Caco-2 (cell line): Measurements from ENCODE around the gene KCNIP4. TPM values are rescaled to one million over a fixed set of nuclear protein-coding genes. Genes with fewer than 3 reads are reported as not detected.

Experiments
- BruUV-seq: library from RNA; stranded (reverse); fragments of 400-500 nt; replicated peaks from 2 replicates; lab custom pipeline; 2021; lab: Mats Ljungman, UMichigan
- CTCF ChIA-PET: fragments of 300-600 bp; sonication (Branson Sonifier 250); formaldehyde crosslinking; loops from one replicate; lab custom pipeline; 2022; ENCODE audit warnings: antibody characterized with exemption; lab: Charles Lee
- POLR2A ChIA-PET: fragments of 300-600 bp; sonication (Branson Sonifier 250); formaldehyde crosslinking; loops from one replicate; lab custom pipeline; 2022; ENCODE audit warnings: antibody characterized with exemption; lab: Charles Lee
- DNase-seq, 2 experiments: peaks; one replicate each; pipeline versions ENCODE4 v3.0.0 to v3.0.0-alpha.2; 2020 to 2022
- H3K27me3 ChIP-seq: replicated peaks from 2 replicates; pipeline ENCODE4 v1.6.0; 2011; ENCODE audit warnings: low read length; ENCODE audit not compliant: control insufficient read depth, insufficient read depth
- H3K36me3 ChIP-seq: 2 replicates; pipeline ENCODE4 v1.5.1; 2011; ENCODE audit warnings: low read length; ENCODE audit not compliant: control insufficient read depth, insufficient read depth
- H3K4me1 ChIP-seq: fragments of 250-450 bp; sonication (Bioruptor Pico); 2 replicates; pipeline ENCODE4 v1.5.1; 2020; ENCODE audit warnings: mild to moderate bottlenecking
- H3K4me3 ChIP-seq: 2 replicates; pipeline ENCODE4 v1.5.1; 2011; ENCODE audit warnings: low read depth, mild to moderate bottlenecking, control low read depth, low read length
- H3K9me3 ChIP-seq: fragments of 250-450 bp; sonication (Bioruptor Pico); 2 replicates; pipeline ENCODE4 v1.5.1; 2020; ENCODE audit warnings: mild to moderate bottlenecking, moderate library complexity
- H3K27ac Mint-ChIP-seq: one replicate; pipeline ENCODE4 v1.8.0; 2022; ENCODE audit warnings: mixed read lengths; ENCODE audit not compliant: unreplicated experiment
- H3K27me3 Mint-ChIP-seq: one replicate; pipeline ENCODE4 v1.8.0; 2022; ENCODE audit warnings: mixed read lengths; ENCODE audit not compliant: insufficient read depth, unreplicated experiment
- H3K36me3 Mint-ChIP-seq: one replicate; pipeline ENCODE4 v1.8.0; 2022; ENCODE audit warnings: mild to moderate bottlenecking, mixed read lengths; ENCODE audit not compliant: insufficient read depth, unreplicated experiment
- H3K4me1 Mint-ChIP-seq: one replicate; pipeline ENCODE4 v1.8.0; 2022; ENCODE audit warnings: low read depth, mixed read lengths; ENCODE audit not compliant: unreplicated experiment
- H3K4me3 Mint-ChIP-seq: one replicate; pipeline ENCODE4 v1.8.0; 2022; ENCODE audit warnings: mild to moderate bottlenecking, moderate library complexity, mixed read lengths; ENCODE audit not compliant: unreplicated experiment
- H3K9me3 Mint-ChIP-seq: one replicate; pipeline ENCODE4 v1.8.0; 2022; ENCODE audit warnings: mixed read lengths; ENCODE audit not compliant: unreplicated experiment
- CTCF ChIP-seq, 2 experiments: fragments of 200-600 bp in 1 of 2; IDR thresholded peaks; 1 replicate in 1 of 2; 2 replicates in 1 of 2; pipeline versions ENCODE4 v1.5.1 to v1.8.0; 2011 to 2022; ENCODE audit warnings: antibody characterized with exemption in 1 of 2, control low read depth in 1 of 2, inconsistent platforms in 1 of 2, low read depth in 1 of 2, low read length in 1 of 2, mild to moderate bottlenecking in 1 of 2, moderate library complexity in 1 of 2; ENCODE audit not compliant: insufficient read depth in 1 of 2, severe bottlenecking in 1 of 2, unreplicated experiment in 1 of 2
- intact Hi-C: fragments of 100-400 bp; cut with micrococcal nuclease; formaldehyde crosslinking; loops from one replicate; pipeline ENCODE4 v1.10.0; 2022; ENCODE audit not compliant: unreplicated experiment
- total RNA-seq: library from RNA; stranded (reverse); gene quantifications from 2 replicates; pipeline ENCODE4 v1.2.3, GENCODE V29; 2022

KCNIP4 gene
- total RNA-seq, 1 experiment from 2014 or later, result not detected

GRCh38 chr4:21695141-21695540 lies 253.4 kb downstream of the KCNIP4 start:
- no peak overlapping the region for H3K4me3 Mint-ChIP-seq
- no peaks in the 10 kb centered on the region for H3K36me3 Mint-ChIP-seq
- no peak for TF ChIP-seq CTCF (IDR thresholded peaks at IDR 0.05; ENCODE audit: insufficient read depth in 1 of 2, low read depth in 1 of 2, low read length in 1 of 2, severe bottlenecking in 1 of 2, unreplicated experiment in 1 of 2)
- intact Hi-C loops, result no loop called here
- POLR2A ChIA-PET, result no interaction called here
- no peaks in the 10 kb centered on the region for H3K4me1 ChIP-seq
- no peaks in the 10 kb centered on the region for H3K9me3 ChIP-seq
- H3K36me3 ChIP-seq, result no peaks in the 10 kb centered on the region
- CTCF ChIA-PET, result no interaction called here
- H3K27ac Mint-ChIP-seq, result no peak overlapping the region
- peaks cover 7% of the 10 kb centered on the region for H3K27me3 Mint-ChIP-seq
- H3K9me3 Mint-ChIP-seq, result no peaks in the 10 kb centered on the region
- H3K4me1 Mint-ChIP-seq, result no peaks in the 10 kb centered on the region
- DNase-seq, result no peak
- H3K4me3 ChIP-seq, result no peak overlapping the region
- no peaks in the 10 kb centered on the region for H3K27me3 ChIP-seq
- no TSS peak for BruUV-seq

DNA sequence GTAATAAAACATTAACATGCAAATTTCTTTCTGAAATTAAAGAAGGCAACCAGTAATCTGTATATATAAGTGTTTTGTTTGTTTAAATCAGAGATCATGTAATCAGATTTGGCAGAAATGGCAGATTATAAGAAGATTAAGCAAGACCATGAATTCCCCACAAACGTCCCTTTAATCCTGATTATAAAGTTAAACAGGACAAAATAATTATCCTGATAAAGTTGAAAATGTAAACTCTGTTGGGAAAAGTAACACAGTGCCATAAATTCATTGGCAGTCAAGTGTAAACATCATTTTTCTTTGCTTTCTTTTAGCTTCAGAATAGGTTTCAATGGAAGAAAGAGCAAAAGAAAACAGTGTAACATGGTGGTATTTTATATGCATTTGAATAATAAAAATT lies 256.3 kb downstream of the KCNIP4 start:
- H3K9me3 ChIP-seq, result no peaks in the 10 kb centered on the region
- no peak for TF ChIP-seq CTCF (IDR thresholded peaks at IDR 0.05; ENCODE audit: insufficient read depth in 1 of 2, low read depth in 1 of 2, low read length in 1 of 2, severe bottlenecking in 1 of 2, unreplicated experiment in 1 of 2)
- no peak overlapping the region for H3K4me3 ChIP-seq
- H3K4me1 ChIP-seq, result no peaks in the 10 kb centered on the region
- no peaks in the 10 kb centered on the region for H3K36me3 ChIP-seq
- Mint-ChIP-seq H3K4me3 (no peak overlapping the region), H3K27ac (no peak overlapping the region), H3K9me3 (no peaks in the 10 kb centered on the region), H3K27me3 (peaks cover 3% of the 10 kb centered on the region), H3K36me3 (no peaks in the 10 kb centered on the region), H3K4me1 (no peaks in the 10 kb centered on the region)
- ChIA-PET POLR2A (no interaction called here), CTCF (no interaction called here)
- H3K27me3 ChIP-seq, result no peaks in the 10 kb centered on the region
- no TSS peak for BruUV-seq
- intact Hi-C loops, result no loop called here
- DNase-seq, result no peak

DNA sequence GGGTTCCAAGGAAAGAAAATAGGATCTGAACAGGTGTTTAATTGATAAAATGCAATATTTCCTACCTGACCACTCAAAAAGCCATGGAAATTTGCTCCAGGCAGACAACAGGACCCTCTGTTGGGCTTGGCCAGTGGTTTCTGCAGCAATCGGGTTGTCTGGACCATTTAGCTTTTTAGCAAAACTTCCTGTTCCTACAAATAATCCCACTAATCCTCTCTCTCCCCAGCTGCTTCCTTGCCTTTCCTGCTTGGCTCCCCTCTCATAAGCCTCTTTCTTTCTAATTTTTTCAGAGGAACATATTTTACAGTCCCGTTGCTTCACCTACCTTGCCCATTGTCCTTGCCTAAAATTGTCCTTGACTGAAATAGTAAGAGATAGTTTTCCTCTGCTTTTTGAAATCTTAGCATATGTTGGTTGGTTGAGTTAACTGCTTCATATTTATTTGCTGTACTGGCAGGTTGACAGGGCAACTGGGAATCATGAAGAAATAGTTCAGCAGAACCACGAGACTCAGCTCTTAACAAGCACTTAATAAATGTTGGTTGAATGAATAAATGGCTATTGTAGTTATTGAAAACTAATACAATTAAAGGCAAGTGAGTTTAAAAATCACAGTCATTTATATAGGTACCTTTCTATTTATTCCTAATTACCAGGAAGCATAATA lies 259.8 kb downstream of the KCNIP4 start:
- H3K4me3 ChIP-seq, result no peak overlapping the region
- Mint-ChIP-seq H3K4me1 (no peaks in the 10 kb centered on the region), H3K4me3 (no peak overlapping the region), H3K27ac (no peak overlapping the region), H3K27me3 (peaks cover 3% of the 10 kb centered on the region), H3K36me3 (no peaks in the 10 kb centered on the region), H3K9me3 (no peaks in the 10 kb centered on the region)
- POLR2A ChIA-PET, result no interaction called here
- H3K27me3 ChIP-seq, result no peaks in the 10 kb centered on the region
- H3K36me3 ChIP-seq, result no peaks in the 10 kb centered on the region
- CTCF ChIA-PET, result no interaction called here
- DNase-seq, result no peak
- BruUV-seq, result no TSS peak
- no peak for TF ChIP-seq CTCF (IDR thresholded peaks at IDR 0.05; ENCODE audit: insufficient read depth in 1 of 2, low read depth in 1 of 2, low read length in 1 of 2, severe bottlenecking in 1 of 2, unreplicated experiment in 1 of 2)
- H3K4me1 ChIP-seq, result no peaks in the 10 kb centered on the region
- intact Hi-C loops, result no loop called here
- no peaks in the 10 kb centered on the region for H3K9me3 ChIP-seq
